GM21515 (cell line): Measurements from ENCODE around the gene PREPL.
"Not testable (repeated sequence)": the region's sequence is repeated elsewhere in the genome, so short reads cannot be mapped to it uniquely, and the experiment has no call there.

Experiments
- ATAC-seq: cut with Tn5 transposase; IDR thresholded peaks from one replicate; pipeline ENCODE4 v1.9.1; 2021; ENCODE audit not compliant: unreplicated experiment

The PREPL gene

DNA sequence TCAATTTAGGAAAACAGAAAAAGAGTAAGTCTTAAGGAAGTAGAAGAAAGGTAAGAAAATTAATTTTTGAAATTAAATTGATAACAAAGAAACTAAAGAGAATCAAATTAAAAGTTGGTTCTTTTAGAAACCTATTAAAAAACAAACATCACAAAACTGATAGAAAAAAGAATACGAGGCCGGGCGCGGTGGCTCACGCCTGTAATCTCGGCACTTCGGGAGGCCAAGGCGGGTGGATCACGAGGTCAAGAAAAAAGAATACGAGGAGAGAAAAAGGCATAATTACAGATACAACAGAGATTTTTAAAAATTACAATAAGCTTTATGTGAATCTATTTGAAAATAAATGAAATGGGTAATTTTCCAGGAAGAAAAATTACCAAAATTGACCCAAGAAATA lies 11.8 kb downstream of the PREPL start:
- no peak for ATAC-seq

DNA sequence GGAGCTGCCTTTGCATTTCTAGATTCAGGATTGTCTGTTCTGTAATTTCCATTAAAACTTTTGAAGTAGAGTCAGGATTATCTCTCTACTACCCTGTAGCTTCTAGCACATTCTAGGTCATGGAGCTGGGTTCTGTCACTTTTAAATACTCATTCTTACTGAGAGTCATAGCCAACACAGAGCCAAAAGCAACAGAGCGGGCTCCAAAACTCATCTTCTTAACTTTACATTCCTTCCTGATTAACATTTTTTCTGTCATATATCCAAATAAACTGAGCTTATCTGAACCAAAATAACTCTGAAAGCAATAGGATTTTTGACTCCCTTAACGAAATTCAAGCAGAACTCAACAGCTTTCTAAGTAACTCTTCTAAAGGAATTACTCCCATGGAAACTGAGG lies 12.9 kb downstream of the PREPL start:
- no peak for ATAC-seq

DNA sequence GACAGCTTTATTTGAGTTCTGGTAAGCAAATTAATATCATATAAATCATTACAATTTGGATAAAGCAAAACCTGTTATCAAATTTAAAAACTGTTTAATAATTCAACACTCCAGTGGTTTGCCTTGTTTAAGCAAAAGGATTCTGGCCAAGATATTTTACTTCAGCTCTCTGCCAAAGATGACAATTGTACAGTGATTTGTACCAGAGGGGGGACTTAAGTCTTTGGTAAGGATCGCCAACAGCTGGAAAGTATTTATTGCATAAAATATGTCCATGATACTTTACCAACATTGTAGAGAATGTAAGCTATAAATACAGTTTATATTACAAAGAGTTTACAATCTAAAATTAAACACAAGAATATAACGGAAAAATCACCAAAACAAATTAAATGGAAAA lies 13.8 kb downstream of the PREPL start:
- no peak for ATAC-seq

DNA sequence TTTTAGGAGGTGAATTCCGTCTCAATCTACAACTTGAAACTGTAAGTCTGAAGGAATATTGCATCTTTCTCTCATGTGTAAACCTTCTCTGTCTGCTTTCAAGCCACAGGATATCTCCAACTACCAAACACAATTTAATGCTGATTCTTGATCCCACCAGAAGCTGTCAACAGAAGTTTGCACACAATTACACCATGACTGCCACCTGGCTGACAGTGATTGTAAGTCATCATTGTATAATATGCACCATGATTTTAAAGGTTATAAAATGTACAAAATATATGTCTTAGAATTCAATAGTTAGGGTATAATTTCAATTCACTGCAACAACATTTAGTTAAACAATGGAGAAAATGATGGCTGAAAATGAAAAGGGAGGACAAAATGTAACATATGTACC lies 18.4 kb downstream of the PREPL start:
- ATAC-seq, result no peak

DNA sequence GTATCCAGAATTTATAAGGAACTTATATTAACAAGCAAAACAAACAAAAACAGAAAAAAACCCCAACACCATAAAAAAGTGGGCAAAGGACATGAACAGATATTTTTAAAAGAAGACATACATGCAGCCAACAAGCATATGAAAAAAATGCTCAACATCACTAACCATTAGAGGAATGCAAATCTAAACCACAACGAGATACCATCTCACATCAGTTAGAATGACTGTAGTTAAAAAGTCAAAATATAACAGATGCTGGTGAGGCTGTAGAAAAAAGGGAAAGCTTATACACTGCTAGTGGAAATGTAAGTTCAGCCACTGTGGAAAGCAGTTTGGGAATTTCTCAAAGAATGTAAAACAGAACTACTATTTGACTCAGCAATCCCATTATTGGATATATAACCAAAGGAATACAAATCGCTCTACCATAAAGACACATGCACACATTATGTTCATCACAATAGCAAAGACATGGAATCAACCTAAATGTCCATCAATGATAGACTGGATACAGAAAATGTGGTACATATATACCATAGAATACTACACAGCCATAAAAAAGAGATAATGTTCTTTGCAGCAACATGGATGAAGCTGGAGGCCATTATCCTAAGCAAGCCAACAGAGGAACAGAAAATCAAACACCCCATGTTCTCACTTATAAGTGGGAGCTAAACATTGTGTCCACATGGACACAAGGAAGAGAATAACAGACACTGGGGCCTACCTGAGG lies 25.3 kb downstream of the PREPL start:
- no peak for ATAC-seq

DNA sequence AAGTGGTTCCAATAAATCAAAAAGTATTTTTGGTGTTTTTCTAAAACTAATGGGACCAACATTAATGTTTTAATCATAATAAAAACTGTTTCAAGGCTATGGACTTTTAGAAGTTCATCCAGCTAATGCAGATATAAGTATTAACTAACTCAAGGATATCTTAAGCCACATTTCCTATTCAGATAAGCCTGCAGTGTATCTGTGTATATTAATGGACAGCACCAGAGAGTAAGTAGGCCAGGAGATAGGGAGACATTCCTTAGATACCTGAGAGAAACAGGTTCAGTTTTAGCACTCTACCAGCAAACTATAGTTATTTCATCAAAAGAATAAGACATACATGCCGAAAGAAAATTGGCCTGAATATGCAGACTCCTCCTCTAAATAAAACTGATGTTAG lies 27.3 kb downstream of the PREPL start:
- no peak for ATAC-seq

DNA sequence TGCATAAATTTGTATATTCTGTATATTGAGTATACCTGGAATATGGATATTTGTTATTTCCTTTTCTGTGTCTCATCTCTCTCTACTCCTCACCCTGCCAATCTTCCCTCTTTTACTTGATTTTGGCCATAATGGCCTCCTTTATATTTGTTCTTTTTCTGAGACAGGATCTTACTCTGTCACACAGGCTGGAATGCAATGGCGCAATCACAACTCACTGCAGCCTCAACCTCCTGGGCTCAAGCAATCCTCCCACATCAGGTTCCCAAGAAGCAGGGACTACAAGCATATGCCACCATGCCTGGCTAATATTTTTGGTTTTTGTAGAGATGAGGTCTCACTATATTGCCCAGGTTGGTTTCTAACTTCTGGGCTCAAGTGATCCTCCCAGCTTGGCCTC lies 30.5 kb downstream of the PREPL start:
- ATAC-seq, result no peak

DNA sequence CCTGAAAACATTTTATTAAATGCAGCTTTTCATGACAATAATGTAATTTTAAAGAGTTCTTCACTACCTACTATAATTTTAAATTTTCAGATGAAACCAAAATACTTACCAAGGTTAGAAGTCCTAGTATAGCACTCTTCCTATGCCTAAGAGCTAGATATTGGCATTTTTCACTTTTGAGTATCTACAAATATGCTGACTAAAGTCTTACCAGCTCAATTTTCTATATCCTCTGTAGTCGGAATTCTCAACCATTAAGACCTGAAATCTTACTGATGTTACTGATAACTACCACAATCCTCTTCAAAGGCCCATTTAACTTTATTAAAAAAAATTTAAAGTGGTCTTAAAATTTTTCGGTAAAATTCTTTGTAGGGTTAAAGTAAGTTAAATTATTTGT lies 32.0 kb downstream of the PREPL start:
- ATAC-seq, result no peak

DNA sequence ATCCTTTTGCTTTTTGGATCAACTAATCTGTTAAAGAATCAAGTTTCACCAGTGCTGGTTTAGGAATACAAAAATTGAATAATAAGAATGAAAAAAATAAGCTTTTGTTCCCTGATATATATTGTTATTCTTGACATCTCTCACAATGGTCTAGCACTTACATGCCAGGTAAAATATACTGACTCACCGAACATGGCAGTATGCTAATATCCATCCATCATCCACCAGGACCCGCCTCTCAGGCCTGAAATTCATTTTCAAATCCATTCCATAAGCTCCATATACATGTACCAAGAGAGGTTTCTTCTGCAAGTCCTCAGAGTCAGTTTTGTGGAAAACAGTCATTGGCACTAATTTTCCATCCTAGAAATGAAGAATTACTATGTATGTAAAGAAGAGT lies 32.5 kb downstream of the PREPL start:
- no peak for ATAC-seq

DNA sequence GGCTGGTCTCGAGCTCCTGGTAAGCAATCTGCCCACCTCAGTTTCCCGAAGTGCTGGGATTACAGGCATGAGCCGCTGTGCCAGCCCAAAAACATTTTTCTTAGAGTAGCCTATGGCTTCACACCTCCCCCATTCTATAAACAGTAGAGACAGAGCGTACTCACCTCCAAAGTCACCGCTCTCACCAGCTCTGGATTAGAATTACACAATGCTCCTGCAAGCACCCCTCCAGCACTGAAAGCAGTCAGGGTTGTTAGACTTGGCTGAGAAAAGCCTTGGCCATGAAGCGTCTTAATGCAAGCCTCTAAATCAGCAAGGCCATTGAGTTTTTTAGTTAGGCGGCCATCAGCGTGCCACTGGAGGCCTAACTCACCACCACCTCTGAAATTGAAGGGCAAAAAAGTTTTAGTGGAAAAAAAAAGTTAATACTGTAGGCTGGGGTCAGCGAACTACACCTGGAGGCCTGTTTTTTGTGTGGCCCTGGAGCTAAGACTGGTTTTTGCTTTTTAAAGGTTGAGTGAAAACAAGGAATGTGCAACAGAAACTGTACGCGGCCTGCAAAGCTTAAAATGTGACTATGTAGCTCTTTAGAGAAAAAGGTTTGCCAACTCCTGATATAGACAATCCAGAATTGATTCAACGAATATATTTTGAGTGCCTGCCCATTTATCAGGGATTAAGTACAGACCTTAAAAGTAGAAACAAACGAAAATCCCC lies 34.6 kb downstream of the PREPL start:
- ATAC-seq, result no peak

DNA sequence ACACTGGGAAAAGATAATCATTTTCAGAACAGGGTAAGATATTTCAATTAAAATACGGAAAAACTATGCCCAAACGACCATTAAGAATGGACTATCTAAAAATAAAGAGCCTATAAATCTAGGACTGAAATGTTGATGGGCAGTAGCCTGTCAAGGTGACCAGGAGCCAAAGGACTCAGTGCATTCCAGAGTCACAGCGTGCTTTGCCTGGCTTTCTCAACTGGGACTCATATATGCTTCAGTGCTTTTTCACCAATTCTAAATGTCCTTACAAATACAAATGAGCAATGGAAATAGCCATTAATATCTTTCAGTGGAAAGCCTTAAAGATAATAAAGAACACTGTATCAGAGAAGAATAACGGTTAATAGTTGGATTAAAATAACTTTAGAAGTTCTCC lies 35.4 kb downstream of the PREPL start:
- ATAC-seq, result no peak

DNA sequence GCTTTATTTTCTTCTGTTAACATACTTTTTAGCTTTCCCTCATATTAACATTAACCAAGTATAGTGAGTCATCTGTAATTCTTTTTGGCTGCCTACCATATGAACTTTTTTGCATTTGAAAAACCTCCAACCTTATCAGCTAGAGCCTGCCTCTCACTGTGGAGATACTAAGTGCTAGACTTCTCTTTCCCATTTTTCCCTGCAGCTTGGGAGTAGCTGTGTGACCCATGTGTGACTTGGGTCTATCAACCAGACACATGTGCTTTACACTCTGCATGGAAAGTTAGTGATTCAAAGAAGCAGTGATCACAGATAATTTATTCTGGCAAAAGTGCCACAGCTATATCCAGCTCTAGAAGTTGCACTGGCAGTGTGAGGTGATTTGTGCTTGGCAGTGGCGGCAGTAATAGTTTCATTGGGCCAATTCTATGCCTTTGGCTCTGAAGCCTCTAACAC lies 36.3 kb downstream of the PREPL start:
- no peak for ATAC-seq

DNA sequence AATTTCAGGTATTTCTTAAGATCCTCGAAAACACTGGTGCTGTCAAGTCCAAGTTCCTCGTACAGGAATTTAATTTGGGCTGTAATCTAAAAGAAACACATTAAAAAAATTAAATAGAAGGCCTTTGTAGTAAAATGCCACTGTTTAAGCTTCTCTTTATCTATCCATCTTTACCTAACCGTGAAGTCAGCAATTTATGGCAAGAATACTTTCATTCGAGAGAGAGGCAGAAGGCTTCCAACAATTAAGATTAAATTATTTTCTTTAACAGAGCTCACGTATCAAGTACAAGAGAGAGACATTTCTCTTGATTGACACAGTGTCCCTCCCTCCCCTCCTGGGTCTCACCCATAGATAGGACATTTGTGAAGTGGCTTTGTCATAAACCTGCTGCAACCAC lies 39.9 kb downstream of the PREPL start:
- ATAC-seq, result no peak

DNA sequence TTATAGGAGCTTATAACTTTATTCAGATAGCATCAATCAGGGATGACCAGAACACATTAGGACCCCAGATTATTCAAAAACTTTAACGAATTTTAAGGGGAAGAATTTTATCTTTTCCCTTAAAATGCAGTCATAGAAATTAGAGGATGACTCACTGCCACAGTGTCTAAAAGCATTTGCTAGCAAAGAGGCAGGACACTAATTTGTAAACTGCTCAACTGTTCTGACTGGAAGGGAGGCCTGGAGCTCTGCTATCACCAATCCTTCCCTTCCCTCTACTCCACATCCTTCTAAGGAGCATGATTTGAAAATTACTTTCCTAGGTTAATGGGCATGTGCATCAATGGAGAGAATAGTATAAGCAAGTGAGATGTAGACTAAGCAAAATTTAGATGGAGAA lies 40.5 kb downstream of the PREPL start:
- ATAC-seq, result no peak

DNA sequence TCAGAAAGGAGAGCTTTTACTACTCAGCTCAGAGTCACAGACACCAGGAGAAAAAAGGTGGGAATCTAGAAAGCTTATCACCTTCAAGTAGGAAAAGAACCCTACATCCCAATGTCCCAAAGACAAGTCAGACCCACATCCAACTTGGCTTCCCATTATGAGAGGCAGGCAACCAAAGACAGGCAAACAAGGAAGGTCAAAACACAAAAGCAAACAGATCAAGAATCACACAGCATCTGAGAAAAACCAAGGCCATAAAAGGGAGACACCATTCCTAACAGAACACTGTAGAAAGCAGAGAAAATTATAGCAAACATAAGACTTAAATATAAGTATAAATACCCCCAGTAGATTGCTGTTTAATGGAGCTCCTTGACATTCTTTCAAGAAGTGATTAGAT lies 45.3 kb downstream of the PREPL start:
- ATAC-seq, result no peak

DNA sequence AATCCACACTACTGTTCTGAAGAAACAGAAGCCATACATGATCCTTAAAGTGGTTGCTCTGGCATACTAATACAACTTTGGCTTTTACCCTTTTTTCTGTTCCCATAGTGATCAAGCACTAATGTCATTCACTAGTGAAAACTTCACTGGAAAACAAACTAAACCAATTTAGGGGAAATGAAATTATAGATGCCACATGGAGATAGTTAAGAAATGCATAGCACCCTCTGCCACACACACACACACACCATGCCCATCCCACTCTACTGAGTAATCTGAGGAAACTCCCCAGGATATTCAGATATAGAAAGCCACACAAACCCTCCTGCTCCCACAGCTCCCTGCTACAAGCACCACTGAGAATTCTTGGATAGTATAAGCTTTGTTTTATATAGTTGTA lies 46.9 kb downstream of the PREPL start:
- no peak for ATAC-seq

DNA sequence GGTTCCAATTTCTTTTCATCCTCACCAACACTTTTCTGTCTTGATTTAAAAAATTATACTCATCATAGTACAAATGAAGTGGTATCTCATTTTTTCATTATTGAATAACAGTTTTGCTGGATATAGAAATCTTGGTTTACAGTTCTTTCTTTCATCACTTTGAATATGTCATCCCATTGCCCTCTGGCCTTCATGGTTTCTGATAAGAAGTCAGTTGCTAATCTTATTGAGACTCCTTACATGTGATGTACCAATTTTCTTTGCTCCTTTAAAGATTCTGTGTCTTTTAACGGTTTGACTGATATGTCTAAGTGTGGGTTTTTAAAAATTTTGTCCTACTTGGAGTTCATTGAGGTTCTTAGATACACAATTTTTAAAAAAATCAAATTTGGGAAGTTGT lies 51.0 kb downstream of the PREPL start:
- no peak for ATAC-seq

DNA sequence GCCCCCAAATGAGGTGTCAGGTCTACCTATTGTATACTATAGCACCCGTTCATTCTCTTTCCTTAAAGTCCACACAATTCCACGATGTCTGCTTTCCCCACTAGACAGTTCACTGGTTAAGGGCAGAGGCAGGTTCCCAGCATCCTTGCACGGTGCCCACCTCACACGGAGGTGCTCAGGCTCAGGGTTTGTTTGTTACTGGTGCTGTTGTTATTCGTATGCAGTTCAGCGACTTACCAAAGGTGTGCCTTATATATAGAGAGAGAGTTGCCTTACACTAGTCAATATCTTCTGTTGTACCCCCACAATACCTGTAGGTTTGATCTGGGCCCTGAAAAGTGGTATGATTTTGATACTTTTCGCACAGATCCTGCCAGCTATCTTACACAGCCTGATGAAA lies 55.4 kb downstream of the PREPL start:
- ATAC-seq, result no peak

DNA sequence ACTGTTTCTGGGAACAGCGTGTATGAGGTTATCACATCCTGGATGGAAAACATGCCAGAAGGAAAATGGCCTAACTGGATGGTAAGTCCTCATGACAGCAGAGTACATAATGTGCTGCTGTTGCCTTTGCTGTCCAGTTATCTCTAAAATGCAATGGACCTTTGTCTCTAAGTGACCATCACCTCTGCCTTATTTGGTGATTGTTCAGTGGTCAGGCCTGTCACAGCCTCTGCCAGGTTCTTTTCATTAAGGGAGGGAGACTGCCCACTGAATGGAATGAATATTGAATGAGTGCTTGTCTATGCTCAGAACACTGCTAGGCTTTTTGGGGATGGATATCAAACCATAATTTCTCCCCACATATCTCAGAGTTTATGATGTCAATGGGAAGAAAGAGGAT lies 57.0 kb downstream of the PREPL start:
- no peak for ATAC-seq

DNA sequence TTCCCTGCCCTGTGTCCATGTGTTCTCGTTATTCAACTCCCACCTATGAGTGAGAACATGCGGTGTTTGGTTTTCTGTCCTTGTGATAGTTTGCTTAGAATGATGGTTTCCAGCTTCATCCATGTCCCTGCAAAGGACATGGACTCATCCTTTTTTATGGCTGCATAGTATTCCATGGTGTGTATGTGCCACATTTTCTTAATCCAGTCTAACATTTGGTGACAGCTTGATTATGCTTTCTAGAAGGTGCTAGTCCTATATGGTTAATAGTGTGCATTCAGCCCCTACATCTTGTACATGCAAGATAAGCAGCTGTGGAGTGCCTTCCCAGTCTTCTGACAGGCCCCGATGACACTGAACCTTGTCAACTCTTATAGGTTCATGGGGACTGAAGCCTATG lies 57.5 kb downstream of the PREPL start:
- ATAC-seq, result not testable (repeated sequence)

DNA sequence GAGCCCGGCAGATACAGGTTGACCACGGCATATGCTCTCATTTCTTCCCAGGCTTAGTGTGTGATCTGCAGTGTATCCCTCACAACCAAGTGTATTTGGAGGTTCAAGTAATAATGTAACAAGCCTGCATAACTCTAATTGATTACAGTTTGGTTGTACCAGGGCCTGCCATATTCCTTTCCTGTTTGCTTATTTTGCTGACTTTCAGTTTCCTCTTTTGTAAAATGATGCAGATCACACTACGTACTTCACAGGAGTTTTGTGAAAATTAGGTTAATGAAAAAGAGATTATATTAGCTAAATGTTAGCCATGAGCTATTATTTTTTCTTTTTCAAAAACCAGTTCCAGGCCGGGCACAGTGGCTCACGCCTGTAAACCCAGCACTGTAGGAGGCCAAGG lies 60.2 kb downstream of the PREPL start:
- ATAC-seq, result no peak

DNA sequence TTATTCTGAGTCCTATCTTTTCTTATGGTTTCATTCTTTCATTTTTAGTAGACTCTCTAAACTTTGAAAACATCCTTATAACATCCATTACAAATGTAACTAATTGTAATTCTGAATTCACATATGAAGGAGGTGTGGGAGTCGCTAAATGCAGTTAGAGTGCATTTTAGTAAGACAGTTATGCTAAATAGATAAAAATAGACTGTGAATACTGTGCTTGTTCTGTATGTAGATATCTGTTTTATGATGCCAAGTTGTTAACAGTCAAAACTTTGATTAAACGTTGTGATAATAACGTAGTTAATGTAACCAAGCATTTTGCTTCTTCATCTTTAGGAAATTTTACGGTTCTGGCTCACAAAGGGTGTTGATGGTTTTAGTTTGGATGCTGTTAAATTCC lies 61.7 kb downstream of the PREPL start:
- ATAC-seq, result no peak

DNA sequence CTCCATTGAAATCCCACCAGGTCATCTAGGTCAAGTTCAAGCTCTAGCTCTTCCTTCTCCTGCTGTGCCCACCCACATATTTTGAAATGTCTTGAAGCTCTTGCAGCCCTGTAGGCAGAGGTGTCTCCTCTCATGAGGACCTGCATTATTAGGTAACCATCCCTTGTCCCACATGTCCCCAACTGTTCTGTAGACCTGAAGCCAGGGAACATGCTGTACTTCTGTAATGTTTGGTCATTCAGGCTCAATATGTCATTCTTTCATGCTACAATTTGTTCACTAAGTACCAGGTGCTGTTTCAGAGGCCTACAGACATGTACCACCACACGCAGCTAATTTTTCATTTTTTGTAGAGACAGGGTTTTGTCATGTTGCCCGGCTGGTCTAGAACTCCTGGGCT lies 63.9 kb downstream of the PREPL start:
- ATAC-seq, result no peak
